Activated gamma-delta T cell treated with Interleukin-2 at 50 U/mL for 16 hours (primary cell): ENCODE measurements around the gene CDC25C.
A peak's percentile ranks its signal among the peaks of the same experiment; 100 is the strongest.
"Not testable (repeated sequence)": the region's sequence is repeated elsewhere in the genome, so short reads cannot be mapped to it uniquely, and the experiment has no call there.

Source experiments
- DNase-seq: peaks from one replicate; pipeline ENCODE4 v3.0.0-alpha.2; 2020

Gene CDC25C

DNA sequence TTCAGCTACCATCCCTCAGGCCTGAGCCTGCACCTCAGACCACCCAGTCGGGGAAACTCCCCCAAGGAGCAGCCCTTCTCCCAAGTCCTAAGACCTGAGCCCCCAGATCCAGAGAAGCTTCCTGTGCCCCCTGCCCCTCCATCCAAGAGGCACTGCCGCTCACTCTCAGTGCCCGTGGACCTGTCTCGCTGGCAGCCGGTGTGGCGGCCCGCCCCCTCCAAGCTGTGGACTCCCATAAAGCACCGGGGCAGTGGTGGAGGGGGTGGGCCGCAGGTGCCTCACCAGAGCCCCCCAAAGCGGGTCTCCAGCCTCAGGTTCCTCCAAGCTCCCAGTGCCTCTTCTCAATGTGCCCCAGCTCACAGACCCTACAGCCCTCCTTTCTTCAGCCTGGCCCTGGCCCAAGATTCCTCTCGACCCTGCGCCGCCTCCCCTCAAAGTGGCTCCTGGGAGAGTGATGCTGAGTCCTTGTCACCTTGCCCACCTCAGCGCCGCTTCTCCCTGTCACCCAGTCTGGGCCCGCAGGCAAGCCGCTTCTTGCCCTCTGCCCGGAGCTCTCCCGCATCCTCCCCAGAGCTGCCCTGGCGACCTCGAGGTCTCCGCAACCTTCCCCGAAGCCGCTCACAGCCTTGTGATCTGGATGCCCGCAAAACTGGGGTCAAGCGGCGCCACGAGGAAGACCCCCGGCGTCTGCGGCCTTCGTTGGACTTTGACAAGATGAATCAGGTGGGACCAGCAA is 13.5 kb upstream of the CDC25C start:
- no peak for DNase-seq

DNA sequence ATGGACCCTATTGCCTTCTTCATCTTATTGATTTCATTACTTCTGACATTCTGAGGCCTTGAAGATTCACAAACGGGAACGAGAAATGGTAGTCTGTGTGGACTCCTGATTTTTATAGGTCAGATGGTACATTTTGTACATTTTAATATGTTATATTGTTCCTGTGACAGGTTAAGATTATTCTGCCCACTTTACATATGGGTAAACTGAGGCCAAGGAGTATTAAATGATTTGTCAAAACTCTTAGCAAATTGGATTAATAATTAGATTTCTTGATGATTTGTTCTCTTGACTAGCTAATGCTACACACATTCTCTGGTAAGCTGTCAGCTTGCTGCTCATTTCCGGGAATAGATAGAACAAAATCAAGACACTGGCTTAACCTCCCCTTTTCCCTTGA is 8.4 kb upstream of the CDC25C start:
- DNase-seq = no peak

DNA sequence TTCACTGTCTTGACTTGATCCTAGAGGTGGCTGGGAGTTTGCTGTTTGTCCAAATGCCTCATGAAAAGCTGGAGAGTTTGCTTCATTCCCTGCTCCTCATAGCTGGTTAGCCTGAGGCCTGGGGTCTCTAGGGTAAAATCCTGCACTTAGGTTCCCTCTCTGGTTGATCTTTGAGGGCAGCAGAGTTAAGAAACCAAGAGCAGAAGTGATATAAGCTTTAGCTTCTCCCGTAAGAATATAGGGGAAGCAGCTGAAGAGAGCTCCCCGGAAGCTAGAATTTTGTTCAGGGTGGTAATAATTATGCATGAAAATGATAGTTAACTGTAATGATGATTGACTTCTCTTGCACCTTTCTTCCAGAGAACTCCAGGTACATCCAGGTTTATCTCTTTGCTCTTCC is 7.9 kb upstream of the CDC25C start:
- no peak for DNase-seq

DNA sequence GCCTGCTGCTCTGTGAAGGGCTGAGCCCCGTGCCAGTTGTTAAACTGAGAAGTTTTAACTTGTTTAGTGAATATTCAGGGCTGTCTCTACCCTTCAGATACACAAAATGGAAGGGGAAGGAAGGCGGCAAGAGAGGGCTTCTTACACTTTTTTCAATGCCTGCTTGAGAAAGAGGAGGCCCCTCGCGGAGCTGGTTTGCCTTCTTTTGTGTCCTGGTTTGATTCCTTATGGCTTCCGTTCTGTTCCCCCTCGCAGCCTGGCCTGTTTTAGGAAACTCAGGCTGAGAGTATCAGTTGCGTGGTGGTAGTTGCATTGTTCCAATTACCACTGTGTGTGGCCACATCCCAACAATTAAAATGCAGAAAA is 7.5 kb upstream of the CDC25C start:
- no peak for DNase-seq

DNA sequence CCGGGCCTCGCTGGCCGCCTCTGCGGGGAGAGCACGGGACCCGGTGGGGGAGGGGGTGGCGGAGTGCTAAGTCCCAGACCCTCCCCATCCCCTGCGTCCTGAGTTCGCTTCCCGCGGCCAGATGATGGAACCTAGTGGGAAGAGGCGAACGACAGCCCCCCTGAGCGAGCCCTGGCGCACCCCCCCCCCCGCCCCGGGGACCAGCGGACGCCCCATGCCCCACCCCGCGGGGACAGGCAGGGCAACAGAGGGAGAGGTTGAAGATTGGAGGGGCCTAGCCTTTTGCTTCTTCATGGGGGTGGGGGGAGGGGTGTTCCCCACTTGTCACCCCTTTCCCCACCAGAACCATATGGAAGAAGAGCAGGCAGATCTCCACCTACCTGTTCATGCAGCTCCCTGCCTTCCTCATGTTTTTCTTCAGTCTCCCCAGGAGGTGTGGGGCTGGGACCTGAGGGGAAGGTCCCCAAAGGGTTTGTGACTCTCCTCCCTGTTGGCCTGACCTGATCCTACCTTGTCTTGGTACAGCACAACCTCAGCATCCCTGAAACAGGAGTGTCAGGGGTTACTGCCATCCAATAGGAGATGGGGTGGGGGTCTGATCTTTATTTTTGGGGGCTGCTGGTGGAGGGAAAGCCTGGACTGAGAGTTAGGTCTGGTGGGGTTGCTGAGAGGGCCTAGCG is 6.9 kb upstream of the CDC25C start:
- no peak for DNase-seq

DNA sequence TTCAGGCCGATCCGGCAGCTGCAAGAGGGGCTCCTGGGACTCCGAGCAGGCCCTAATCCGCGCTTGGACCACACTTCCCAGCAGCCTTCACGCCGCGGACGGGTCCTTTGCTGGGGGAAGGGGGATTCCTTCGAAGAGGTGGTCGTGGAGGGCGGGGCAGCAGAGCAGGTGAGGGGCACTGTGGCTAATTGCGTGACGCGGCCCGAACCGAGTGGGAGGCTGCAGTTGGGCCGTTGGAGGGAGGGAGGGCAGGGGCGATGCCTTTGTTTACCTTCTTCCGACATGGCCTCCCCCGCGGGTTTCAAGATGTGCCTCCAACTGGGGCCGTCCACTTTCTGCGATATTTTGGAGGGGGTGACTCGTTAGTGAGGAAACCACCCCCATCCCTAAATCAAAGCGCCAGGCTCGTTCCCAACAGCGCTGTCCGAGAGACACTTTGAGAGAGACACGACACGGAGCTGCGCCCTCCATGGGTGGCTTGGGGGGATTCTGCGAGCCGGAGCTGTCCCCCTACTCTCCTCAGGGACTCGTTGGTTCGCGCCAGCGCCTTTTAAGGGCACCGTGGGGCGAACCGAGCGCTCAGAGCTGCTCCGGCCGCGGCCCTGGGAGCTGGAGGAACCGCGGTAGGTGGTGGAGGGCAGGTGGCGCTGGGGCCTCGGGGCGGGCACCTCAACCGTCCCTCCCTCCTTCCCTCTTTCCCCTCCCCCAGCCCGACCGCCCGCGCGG is 6.2 kb upstream of the CDC25C start, which contains the start of gene FAM53C:
Gene FAM53C, plus strand, starts transcription at position 582 of the 726 bp plus-strand sequence. CDS start 3,070 bp downstream, outside the sequence.
- DNase-seq = peak; percentile 91

DNA sequence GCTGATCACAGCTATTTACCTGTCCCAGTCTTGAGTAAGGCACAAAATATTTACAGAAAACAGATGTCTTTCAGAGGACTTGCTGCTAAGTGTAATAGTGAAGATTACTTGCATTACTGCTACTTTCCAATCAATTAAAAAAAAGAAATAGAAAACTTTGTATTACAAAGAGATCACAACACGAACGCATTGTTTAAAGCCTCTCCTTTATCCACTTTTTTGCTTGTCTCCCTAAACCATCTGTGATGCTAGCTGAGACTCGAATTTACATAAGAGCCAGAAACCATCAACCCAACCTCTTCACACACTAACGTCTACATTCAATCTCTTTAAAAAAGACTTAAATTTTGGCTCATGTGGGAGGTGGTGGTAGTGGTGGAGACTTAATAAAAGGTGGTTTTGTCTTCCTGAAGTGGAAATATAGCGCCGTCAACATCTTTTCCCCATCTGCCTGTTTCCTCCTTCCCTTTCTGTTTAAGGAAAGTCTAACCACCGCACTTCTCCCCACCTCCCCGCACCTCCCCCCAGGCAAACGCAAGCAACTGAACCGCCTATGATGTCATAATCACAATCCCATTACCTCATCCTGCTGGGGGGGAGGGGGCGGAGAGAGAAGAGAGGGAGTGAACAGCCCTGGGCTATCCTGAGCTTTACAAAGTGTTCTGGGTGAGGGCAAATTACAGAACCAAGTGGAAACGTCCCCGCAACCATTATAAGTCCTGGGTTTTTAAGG is 5.5 kb upstream of the CDC25C start:
- no peak for DNase-seq

DNA sequence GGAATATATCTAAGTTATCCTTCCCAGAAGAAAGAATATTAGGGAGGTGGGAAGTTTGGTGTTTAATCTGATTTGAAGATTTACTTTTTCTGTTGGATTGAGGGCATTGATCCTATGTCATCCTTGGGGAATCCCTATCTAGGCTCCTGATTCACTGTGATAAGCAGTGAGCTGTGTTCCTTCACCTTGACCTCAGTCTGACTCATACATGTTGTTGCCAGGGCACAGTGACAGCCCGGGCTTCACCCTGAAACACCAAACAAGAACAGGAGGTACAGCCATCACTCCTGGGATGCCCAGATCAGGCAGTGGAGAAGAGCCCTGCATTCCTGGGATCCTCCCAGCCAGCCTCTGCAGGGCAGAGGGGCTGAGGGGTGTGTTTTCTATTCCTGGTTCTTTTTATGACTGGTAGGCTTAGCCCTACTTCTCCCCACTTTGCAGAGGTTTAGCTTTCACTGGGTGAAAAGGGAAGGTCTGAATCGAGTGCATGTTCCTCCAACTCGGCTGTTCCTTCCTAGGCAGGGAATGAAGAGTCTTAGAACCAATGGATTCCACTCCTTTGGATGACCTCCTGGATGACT is 3.4 kb upstream of the CDC25C start:
- no peak for DNase-seq

DNA sequence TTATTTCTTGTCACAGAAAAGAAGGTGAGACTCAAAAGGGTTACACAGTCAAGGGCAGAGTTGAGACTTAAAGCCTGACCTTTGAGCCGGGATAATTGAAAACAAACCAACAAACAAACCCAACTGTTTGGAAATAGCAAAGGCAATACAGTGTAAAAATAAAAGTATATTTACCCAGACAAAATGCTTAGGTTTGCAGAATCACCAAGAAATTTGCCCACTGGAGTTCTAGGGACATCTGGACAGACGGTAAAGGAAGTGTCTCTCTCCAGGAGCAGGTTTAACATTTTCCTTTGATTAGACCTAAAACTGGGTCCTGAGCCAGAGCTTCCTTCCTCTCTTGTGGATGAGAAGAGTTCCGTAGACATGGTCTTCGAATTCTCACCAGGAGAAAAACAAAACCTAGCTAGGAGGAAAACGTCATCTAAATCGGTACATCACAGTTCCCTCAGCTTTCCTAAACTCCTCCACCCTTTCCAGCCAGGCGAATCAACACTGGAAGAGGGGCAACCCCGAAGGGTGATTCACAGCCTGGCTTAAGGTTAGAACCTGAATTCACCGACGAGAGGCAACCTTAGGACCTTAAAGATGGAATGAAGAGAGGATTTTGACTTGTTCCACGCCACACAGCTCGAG is 673 bp downstream of the CDC25C start:
- DNase-seq = no peak

DNA sequence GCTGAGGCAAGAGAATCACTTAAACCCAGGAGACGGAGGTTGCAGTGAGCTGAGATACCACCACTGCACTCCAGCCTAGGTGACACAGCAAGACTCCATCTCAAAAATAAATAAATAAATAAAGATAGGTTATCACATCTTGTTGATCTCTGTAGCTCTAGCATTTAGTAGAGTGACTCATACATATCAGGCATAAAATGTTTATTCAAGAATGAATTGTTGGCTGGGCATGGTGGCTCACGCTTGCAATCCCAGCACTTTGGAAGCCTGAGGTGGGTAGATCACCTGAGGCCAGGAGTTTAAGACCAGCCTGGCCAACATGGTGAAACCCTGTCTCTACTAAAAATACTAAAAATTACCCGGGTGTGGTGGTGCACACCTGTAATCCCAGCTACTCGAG is 13.4 kb downstream of the CDC25C start:
- DNase-seq = not testable (repeated sequence)

DNA sequence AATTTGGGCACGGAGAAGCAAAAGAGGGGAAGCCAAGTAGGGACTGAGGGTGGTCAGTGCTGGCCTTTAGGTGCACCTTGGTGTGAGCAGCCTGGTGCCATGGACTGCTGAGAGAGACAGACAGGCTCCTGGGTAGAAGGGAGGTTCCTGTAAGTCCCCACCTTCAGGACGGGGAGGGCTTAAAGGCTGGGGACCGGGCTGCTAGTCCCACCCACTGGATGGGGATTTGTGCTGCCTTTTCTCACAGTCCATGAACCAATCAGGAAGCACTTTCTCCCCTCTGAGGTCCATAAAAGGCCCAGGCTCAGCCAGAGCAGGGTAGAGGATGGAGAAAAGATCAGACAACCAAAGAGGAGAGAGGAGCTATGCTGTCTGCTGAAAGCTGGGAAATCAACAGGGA is 15.2 kb downstream of the CDC25C start:
- DNase-seq = no peak

DNA sequence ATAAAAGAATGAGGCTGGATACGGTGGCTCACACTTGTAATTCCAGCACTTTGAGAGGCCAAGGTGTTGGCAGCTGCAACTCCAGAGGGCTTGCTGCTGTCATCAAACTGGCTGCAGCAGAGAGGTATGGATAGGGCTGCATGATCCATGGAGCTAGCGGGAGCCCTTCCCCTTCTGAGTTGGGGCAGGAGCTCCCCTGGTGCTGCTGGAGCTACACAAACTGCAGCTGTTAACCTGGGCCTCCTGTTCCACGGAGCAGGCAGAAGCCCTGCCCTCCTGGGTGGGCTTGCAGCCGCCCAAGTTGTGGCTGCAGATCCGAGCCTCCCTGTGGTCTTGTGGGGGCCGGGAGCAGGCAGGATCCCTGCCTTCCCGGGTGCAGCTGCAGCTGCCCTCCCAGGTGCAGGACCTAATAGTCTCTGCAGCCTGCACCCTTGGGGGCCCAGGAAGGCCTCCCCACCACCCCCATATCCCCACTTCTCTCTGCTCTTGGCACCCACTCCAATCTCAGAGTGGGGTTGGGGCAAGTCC is 15.8 kb downstream of the CDC25C start:
- no peak for DNase-seq

DNA sequence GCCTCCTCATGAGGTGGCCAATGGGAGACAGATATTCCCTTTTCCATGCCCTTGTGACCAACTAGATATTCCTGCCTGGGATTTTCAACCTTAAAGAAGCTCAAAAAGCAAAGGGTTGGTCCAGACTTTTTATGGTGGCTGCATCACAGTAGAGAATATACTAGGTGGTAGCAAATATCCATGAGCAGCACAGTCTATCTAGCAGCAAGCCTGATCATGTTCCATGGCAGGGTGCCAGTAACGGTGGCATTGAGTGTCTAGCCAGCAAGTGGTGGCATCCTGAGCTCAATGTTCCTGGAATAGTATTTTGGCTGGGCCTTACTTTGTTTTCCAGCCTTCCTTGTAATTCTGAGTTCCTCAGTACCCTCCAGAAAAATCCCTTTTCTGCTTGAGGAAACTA is 25.8 kb downstream of the CDC25C start:
- no peak for DNase-seq

DNA sequence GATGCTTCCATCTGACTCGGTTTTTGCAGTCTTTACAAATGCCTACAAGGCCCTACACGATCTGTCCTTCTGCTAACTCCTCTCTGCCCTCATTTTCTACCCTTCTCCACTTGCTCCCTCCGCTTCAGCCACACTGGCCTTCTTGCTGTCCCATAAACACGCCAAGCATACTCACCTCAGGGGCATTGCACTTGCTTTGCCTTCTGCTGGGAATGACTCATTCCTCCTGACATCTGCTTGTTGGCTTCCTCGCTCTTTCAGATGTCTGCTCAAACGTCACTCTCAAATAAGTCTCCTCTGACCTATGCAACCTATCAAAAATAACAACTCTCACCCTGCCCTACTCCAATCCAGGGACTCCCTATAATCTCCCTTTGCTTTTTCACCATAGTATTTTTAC is 28.2 kb downstream of the CDC25C start:
- no peak for DNase-seq

DNA sequence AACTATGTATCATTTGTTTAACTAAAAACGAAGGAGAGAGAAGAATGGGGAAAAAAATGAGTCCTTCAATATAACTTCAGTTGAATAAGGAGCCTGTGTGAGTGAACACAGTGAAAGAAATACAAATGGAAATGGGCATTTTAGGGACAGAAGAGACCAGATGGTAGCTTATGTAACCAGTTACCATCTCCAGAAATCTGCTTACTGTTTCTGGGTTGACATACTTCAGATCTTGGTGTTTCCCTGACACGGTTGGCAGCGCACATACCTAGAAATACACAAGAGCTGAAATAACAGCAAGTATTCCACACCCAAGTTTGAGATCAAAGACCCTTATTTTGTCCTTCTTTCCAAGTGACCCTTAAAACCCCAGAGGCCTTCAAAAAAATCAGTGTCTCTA is 42.3 kb downstream of the CDC25C start:
- DNase-seq = no peak

DNA sequence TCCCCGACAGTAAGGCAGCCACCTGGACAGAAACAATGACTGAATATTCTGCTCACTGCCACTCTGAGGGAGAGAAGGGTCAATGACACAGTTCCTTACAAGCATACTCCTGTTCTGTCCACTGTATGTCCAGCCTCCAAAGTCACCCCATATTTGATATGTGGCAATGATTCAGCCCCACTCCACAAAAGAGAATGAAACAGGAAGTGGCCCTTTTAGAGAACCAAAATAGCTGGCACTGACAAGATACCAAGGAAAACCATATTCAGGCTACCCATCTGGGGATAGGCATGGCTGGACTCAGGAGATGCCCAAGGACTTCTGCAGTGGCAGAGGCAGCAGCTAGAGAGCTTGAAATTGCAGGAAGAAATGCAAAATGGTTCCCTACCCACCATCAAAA is 44.4 kb downstream of the CDC25C start:
- DNase-seq = no peak

DNA sequence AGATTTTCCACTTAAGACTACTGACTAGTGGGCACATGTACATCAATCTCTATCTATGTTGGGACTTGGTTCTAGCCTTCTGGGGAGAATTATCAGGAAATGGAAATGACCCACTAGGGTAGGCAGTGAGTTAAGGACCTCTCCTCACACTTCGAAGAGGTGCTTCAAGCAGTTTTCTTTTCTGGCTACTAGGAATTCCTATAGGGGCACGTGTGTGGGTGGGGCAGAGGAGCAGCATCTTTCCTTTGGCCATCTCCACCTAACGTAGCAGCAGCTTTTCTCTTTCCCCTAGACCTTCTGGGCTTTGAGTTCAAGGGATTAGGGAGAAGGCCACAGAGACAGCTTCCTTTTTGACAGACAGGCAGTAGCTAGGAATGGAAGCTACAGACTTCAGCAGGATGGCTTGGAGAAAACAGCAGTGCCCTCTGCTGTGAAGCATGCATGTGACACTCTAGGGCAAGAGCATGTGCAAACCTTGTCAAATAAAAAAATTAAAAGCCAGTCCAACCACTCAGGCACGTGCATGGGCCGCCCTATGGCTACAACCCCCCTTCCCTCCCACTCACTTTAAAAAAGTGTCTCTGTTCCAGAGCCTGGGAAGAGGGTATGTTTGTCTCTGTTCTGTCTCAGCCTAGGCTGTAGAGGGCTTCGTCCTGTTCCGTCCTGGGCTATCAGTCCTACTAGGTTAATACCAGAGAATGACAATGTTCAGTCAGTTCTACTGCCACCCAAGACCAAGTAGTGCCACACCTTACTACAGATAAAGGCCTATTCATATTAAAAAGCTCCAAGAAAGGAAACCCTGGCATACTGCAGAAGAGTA is 48.5 kb downstream of the CDC25C start:
- DNase-seq = no peak

DNA sequence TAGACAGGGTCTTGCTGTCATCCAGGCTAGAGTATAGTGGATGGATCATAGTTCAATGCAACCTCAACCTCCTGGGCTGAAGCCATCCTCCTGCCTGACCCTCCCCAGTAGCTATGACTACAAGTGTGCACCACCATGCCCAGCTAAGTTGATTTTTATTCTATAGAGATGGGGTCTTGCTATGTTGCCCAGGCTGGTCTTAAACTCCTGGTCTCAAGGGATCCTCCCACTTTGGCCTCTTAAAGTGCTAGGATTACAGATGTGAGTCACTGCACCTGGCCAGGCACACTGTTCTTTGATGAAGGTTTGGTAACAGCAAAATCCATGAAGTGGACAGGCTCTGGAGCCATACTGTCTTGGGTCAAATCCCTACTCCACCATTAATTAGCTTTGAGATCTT is 50.7 kb downstream of the CDC25C start:
- DNase-seq = no peak

DNA sequence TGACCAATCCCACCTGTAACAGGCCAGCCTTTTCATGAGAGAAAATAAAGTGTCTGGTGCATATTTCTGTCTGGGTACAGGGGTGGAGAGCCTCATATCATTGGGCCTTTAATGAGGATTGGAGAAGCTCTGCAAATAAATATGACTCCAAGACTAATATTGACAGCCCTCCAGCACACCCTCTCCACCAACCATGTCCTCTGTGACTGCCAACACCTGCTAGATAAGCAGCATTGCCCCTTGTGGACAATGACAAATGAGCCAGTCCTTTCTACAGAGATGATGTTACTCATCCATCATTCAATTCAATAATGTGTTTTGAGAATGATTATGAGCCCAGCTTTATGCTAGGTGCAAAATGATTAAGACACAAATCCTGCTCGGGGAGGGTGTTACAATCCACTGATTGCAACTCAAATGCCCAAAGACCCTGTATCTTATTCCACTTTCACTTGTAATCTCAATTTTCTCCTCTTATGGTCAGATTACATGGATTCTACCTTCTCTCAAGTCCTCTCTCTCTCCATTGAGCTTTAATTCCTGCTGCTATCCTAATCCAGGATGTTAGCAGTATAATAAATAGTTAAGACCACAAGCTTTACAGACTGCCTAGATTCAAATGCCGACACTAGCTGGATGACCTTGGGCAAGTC is 55.1 kb downstream of the CDC25C start:
- no peak for DNase-seq

DNA sequence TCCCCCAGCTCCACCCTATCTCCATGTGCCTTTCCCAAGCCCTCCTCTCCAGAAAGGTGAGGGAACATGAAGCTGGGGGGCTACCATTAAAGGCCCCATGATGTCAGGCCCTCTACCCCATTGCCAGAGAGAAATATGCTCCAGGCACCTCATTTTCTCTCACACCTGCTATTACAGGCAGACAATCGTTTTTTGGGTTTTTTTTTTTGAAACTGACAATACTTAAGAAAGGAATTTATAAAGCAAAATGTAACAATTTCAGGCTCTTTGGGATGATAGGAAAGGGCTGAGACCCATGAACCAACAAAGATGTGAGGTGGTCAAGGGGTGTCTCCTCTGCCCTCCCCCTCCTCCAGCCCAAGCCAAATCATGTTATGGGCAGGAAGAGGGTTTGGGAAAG is 55.7 kb downstream of the CDC25C start:
- no peak for DNase-seq

DNA sequence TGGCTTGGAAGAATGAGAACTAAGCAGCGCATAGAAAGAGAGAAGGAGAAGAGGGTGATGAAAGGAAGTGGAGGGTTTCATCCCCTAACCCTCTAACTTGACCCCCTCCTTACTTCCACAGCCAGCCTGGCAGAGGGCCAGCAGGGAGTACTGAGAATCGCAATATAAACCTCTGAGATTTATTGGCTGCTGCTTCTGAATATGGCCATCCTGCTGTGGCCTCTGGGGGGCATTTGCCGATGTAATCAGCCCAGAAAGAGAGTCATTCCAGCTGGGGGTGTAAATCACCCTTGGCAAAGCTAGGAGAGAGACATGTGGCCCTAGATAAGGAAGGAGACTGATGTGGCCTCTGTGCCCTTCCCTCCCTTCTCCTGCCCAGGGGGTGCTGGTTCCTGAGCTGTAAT is 56.2 kb downstream of the CDC25C start:
- DNase-seq = no peak
